SK-N-SH treated with all-trans-retinoic acid at 6 μM for 48 hours (cell line): Measurements from ENCODE around the gene CPZ.

Source experiments
- ZFP3 ChIP-seq: fragments of 250-450 bp; sonication (Bioruptor Pico); IDR thresholded peaks from 2 replicates; pipeline ENCODE4 v1.5.0; 2020; ENCODE audit warnings: mild to moderate bottlenecking, moderate library complexity
- ZFP30 ChIP-seq: fragments of 450-650 bp; formaldehyde crosslinking; IDR thresholded peaks from 2 replicates; pipeline ENCODE4 v1.5.0; 2022; ENCODE audit warnings: mild to moderate bottlenecking, moderate library complexity
- ZNF565 ChIP-seq: fragments of 450-650 bp; formaldehyde crosslinking; conservative IDR thresholded peaks from 2 replicates; pipeline ENCODE4 v1.5.0; 2020; ENCODE audit warnings: low read depth, mild to moderate bottlenecking, moderate library complexity

- no peak for TF ChIP-seq ZFP3 (CRISPR knock-in tag)
- TF ChIP-seq ZFP30: no peak
- no peak for TF ChIP-seq ZNF565
Measured at GRCh38 chr4:8639021-8639420, 46.5 kb downstream of the CPZ start.
